Trophoblast cell (in vitro differentiated cells and primary cell): ENCODE results near the gene PRR5.

Experiments
- DNase-seq, 2 donors: peaks; one replicate each; pipeline ENCODE4 v3.0.0-alpha.2; 2016
- H2AFZ ChIP-seq: 2 replicates; pipeline ENCODE4 v1.6.1; 2013; ENCODE audit warnings: low read length, moderate library complexity, mild to moderate bottlenecking; ENCODE audit not compliant: insufficient read depth, poor library complexity
- H2AK5ac ChIP-seq: 2 replicates; pipeline ENCODE4 v1.6.1; 2013; ENCODE audit warnings: mild to moderate bottlenecking, low read length
- H2BK120ac ChIP-seq: 2 replicates; pipeline ENCODE4 v1.6.1; 2013; ENCODE audit warnings: low read length, mild to moderate bottlenecking, moderate library complexity; ENCODE audit not compliant: insufficient read depth, poor library complexity
- H2BK12ac ChIP-seq: 2 replicates; pipeline ENCODE4 v1.6.1; 2013; ENCODE audit warnings: mild to moderate bottlenecking, low read length, moderate library complexity
- H2BK5ac ChIP-seq: 2 replicates; pipeline ENCODE4 v1.6.1; 2013; ENCODE audit warnings: low read length, low read depth, moderate library complexity, mild to moderate bottlenecking; ENCODE audit not compliant: poor library complexity
- H3K14ac ChIP-seq: 2 replicates; pipeline ENCODE4 v1.6.1; 2013; ENCODE audit warnings: mild to moderate bottlenecking, low read length
- H3K18ac ChIP-seq: 2 replicates; pipeline ENCODE4 v1.6.1; 2013; ENCODE audit warnings: mild to moderate bottlenecking, low read length
- H3K23ac ChIP-seq: 2 replicates; pipeline ENCODE4 v1.6.1; 2013; ENCODE audit warnings: low read length
- H3K27ac ChIP-seq: 2 replicates; pipeline ENCODE4 v1.5.1; 2013; ENCODE audit warnings: low read depth, mild to moderate bottlenecking, inconsistent platforms, low read length, moderate library complexity
- H3K27me3 ChIP-seq: 2 replicates; pipeline ENCODE4 v1.6.1; 2013; ENCODE audit warnings: inconsistent platforms, mild to moderate bottlenecking, low read length, moderate library complexity; ENCODE audit not compliant: insufficient read depth
- H3K36me3 ChIP-seq, 2 experiments: 1 replicate in 1 of 2; 2 replicates in 1 of 2; pipeline ENCODE4 v1.6.1; 2013; ENCODE audit warnings: low read length in 2 of 2, mild to moderate bottlenecking in 2 of 2, moderate library complexity in 1 of 2; ENCODE audit not compliant: insufficient read depth in 2 of 2, control insufficient read depth in 1 of 2
- H3K4ac ChIP-seq: 2 replicates; pipeline ENCODE4 v1.6.1; 2013; ENCODE audit warnings: low read depth, mild to moderate bottlenecking, low read length, moderate library complexity
- H3K4me1 ChIP-seq, 2 experiments: 1 replicate in 1 of 2; 2 replicates in 1 of 2; pipeline ENCODE4 v1.6.1; 2013; ENCODE audit warnings: low read length in 2 of 2, mild to moderate bottlenecking in 2 of 2, moderate library complexity in 1 of 2; ENCODE audit not compliant: insufficient read depth in 2 of 2, control insufficient read depth in 1 of 2
- H3K4me2 ChIP-seq: 2 replicates; pipeline ENCODE4 v1.6.1; 2013; ENCODE audit warnings: inconsistent platforms, mild to moderate bottlenecking, low read length, moderate library complexity
- H3K4me3 ChIP-seq: 2 replicates; pipeline ENCODE4 v1.5.1; 2013; ENCODE audit warnings: mild to moderate bottlenecking, low read depth, low read length, inconsistent platforms
- H3K79me1 ChIP-seq: one replicate; pipeline ENCODE4 v1.6.1; 2013; ENCODE audit warnings: low read length
- H3K79me2 ChIP-seq: 2 replicates; pipeline ENCODE4 v1.6.1; 2013; ENCODE audit warnings: low read length, mild to moderate bottlenecking; ENCODE audit not compliant: control insufficient read depth, insufficient read depth, poor library complexity
- H3K9ac ChIP-seq: 2 replicates; pipeline ENCODE4 v1.6.1; 2013; ENCODE audit warnings: mild to moderate bottlenecking, low read length
- H3K9me3 ChIP-seq: 2 replicates; pipeline ENCODE4 v1.6.1; 2013; ENCODE audit warnings: low read depth, mild to moderate bottlenecking, control low read depth, inconsistent platforms, low read length; ENCODE audit not compliant: insufficient read depth
- H4K12ac ChIP-seq: 2 replicates; pipeline ENCODE4 v1.6.1; 2013; ENCODE audit warnings: low read depth, mild to moderate bottlenecking, low read length, moderate library complexity
- H4K8ac ChIP-seq: 2 replicates; pipeline ENCODE4 v1.6.1; 2013; ENCODE audit warnings: low read depth, mild to moderate bottlenecking, low read length, moderate library complexity
- H4K91ac ChIP-seq: one replicate; pipeline ENCODE4 v1.6.1; 2013; ENCODE audit warnings: low read depth, mild to moderate bottlenecking, low read length, moderate library complexity
- WGBS: extraction: QIAGEN DNeasy Blood & Tissue Kit; methylation state at CpG from one replicate; pipeline ENCODE4 v1.1.7; 2013; ENCODE audit warnings: missing lambda C conversion rate; ENCODE audit not compliant: insufficient read length, insufficient coverage; ENCODE audit errors: extremely low coverage; 5-methylcytosine and 5-hydroxymethylcytosine counted together

Gene PRR5

DNA sequence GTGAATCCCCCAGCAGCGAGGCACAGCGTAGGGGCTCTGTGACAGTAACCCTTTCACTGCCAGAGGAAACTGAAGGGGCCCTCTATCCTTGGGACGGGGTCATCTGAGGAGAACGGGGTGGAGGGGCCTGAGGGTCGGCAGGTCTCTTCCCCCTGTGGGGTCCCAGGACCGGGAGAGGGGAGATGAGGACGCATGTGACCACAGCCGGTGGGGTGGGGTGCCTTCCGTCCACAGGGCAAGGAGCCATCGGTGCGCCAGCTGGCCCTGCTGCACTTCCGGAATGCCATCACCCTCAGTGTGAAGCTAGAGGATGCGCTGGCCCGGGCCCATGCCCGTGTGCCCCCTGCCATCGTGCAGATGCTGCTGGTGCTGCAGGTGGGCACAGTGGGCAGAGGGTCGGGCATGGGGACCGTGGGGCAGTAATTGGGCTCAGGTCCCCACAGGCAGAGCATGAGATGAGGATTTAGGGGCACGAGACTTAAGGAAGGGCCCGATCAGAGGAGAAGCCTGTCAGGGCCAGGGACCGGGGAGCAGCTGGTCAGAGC, 30.1 kb downstream of the PRR5 start:
- no peak for DNase-seq
- WGBS, result no CpG with 5 or more reads among the region's 21 CpGs
- Histone ChIP-seq H3K79me2 (no peaks in the 10 kb centered on the region), H3K36me3 (peaks cover 34 to 45% of the 10 kb centered on the region in 2 experiments), H3K9me3 (peaks cover 12% of the 10 kb centered on the region), H4K8ac (no peak overlapping the region), H2AK5ac (no peak overlapping the region), H2BK5ac (no peak overlapping the region), H4K12ac (no peak overlapping the region), H3K27ac (no peak overlapping the region), H3K14ac (no peak overlapping the region), H3K4me2 (no peak overlapping the region), H4K91ac (no peak overlapping the region), H3K4me3 (peak overlapping the region; percentile 58), H2AFZ (no peak overlapping the region), H3K4me1 (no peaks in the 10 kb centered on the region), H3K9ac (no peak overlapping the region), H3K4ac (no peak overlapping the region), H2BK120ac (no peak overlapping the region), H2BK12ac (no peak overlapping the region), H3K27me3 (no peaks in the 10 kb centered on the region), H3K23ac (no peak overlapping the region), H3K18ac (no peak overlapping the region), H3K79me1 (no peaks in the 10 kb centered on the region)

GRCh38 chr22:44732661-44733060, 30.7 kb downstream of the PRR5 start:
- DNase-seq, result no peak
- Histone ChIP-seq H3K4me3 (peak overlapping the region; percentile 58), H3K27me3 (no peaks in the 10 kb centered on the region), H4K8ac (no peak overlapping the region), H3K9me3 (peaks cover 12% of the 10 kb centered on the region), H3K18ac (no peak overlapping the region), H2AFZ (no peak overlapping the region), H2AK5ac (no peak overlapping the region), H2BK120ac (no peak overlapping the region), H3K23ac (no peak overlapping the region), H3K14ac (no peak overlapping the region), H3K4ac (no peak overlapping the region), H3K79me1 (no peaks in the 10 kb centered on the region), H2BK5ac (no peak overlapping the region), H3K4me2 (no peak overlapping the region), H3K9ac (no peak overlapping the region), H3K4me1 (peaks cover 3% of the 10 kb centered on the region in 2 experiments), H4K12ac (no peak overlapping the region), H3K79me2 (no peaks in the 10 kb centered on the region), H3K27ac (no peak overlapping the region), H4K91ac (no peak overlapping the region), H2BK12ac (no peak overlapping the region), H3K36me3 (peaks cover 28 to 39% of the 10 kb centered on the region in 2 experiments)
- no CpG with 5 or more reads among the region's 27 CpGs for WGBS

GRCh38 chr22:44733426-44734106, 31.6 kb downstream of the PRR5 start:
- Histone ChIP-seq H2BK5ac (no peak overlapping the region), H3K9ac (no peak overlapping the region), H2BK120ac (no peak overlapping the region), H3K9me3 (peaks cover 12% of the 10 kb centered on the region), H3K36me3 (peaks cover 22 to 30% of the 10 kb centered on the region in 2 experiments), H3K18ac (no peak overlapping the region), H3K4ac (no peak overlapping the region), H3K27me3 (no peaks in the 10 kb centered on the region), H3K79me1 (peaks cover 2% of the 10 kb centered on the region), H4K12ac (no peak overlapping the region), H4K8ac (no peak overlapping the region), H3K4me2 (no peak overlapping the region), H3K27ac (no peak overlapping the region), H3K79me2 (no peaks in the 10 kb centered on the region), H2AFZ (no peak overlapping the region), H3K4me3 (no peak overlapping the region), H3K14ac (no peak overlapping the region), H2AK5ac (no peak overlapping the region), H3K4me1 (peaks cover 9 to 12% of the 10 kb centered on the region in 2 experiments), H3K23ac (no peak overlapping the region), H2BK12ac (no peak overlapping the region), H4K91ac (no peak overlapping the region)
- no peak for DNase-seq
- no CpG with 5 or more reads among the region's 14 CpGs for WGBS

DNA sequence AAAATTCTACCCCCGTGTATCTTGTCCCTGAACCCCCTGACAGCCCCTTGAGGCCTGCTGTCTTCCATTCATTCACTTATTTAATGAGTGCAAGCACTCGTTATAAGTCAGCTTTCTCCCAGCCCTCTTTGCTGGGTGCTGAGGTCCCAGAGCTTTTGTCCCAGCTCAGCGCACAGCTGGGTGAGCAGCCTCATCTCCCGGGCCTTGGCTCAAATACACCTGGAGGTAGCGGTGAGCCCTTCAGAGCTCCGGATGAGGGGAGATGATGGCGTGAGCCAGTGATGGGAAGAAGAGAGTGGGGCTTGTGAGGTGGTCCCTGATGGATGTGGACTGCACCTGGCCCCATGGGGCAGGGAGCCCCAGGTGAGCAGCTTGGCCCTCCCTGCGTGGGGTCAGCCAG, 32.3 kb downstream of the PRR5 start:
- Histone ChIP-seq H3K9ac (no peak overlapping the region), H3K4me3 (no peak overlapping the region), H3K79me1 (peaks cover 2% of the 10 kb centered on the region), H3K27me3 (no peaks in the 10 kb centered on the region), H2BK120ac (no peak overlapping the region), H3K79me2 (no peaks in the 10 kb centered on the region), H4K8ac (no peak overlapping the region), H2AK5ac (no peak overlapping the region), H3K14ac (no peak overlapping the region), H3K27ac (no peak overlapping the region), H2BK12ac (no peak overlapping the region), H3K9me3 (peaks cover 12% of the 10 kb centered on the region), H4K91ac (no peak overlapping the region), H2BK5ac (no peak overlapping the region), H3K18ac (no peak overlapping the region), H3K23ac (no peak overlapping the region), H3K36me3 (peaks cover 19 to 24% of the 10 kb centered on the region in 2 experiments), H2AFZ (no peak overlapping the region), H4K12ac (no peak overlapping the region), H3K4ac (no peak overlapping the region), H3K4me1 (peaks cover 13 to 19% of the 10 kb centered on the region in 2 experiments), H3K4me2 (no peak overlapping the region)
- WGBS, result no CpG with 5 or more reads among the region's 8 CpGs
- DNase-seq, result no peak
